H9 (cell line): ENCODE data around the gene TFAP2D. TPM values are rescaled to one million over a fixed set of nuclear protein-coding genes. Genes with fewer than 3 reads are reported as not detected.

Experiments
- DNase-seq: peaks from one replicate; pipeline ENCODE4 v3.0.0-alpha.2; 2017
- H2AFZ ChIP-seq: one replicate; pipeline ENCODE4 v1.6.1; 2013; ENCODE audit warnings: mild to moderate bottlenecking, low read length, control low read depth, moderate library complexity
- H2AK5ac ChIP-seq: 2 replicates; pipeline ENCODE4 v1.6.1; 2013; ENCODE audit warnings: low read length, control low read depth, mixed read lengths; ENCODE audit not compliant: insufficient read length
- H2BK120ac ChIP-seq: one replicate; pipeline ENCODE4 v1.6.1; 2013; ENCODE audit warnings: low read depth, mild to moderate bottlenecking, low read length, control low read depth, inconsistent platforms; ENCODE audit not compliant: poor library complexity, severe bottlenecking
- H2BK12ac ChIP-seq: 2 replicates; pipeline ENCODE4 v1.6.1; 2013; ENCODE audit warnings: low read length, control low read depth, mixed read lengths, low read depth; ENCODE audit not compliant: insufficient read length
- H2BK15ac ChIP-seq: 2 replicates; pipeline ENCODE4 v1.6.1; 2013; ENCODE audit warnings: low read depth, low read length, control low read depth
- H2BK20ac ChIP-seq: one replicate; pipeline ENCODE4 v1.6.1; 2013; ENCODE audit warnings: low read depth, mild to moderate bottlenecking, low read length, control low read depth, inconsistent platforms; ENCODE audit not compliant: poor library complexity, severe bottlenecking
- H2BK5ac ChIP-seq: 2 replicates; pipeline ENCODE4 v1.6.1; 2013; ENCODE audit warnings: low read length, control low read depth, mixed read lengths; ENCODE audit not compliant: insufficient read length
- H3K14ac ChIP-seq: 2 replicates; pipeline ENCODE4 v1.6.1; 2013; ENCODE audit warnings: low read length, control low read depth; ENCODE audit not compliant: insufficient read depth
- H3K18ac ChIP-seq: 2 replicates; pipeline ENCODE4 v1.6.1; 2013; ENCODE audit warnings: low read depth, mild to moderate bottlenecking, mixed read lengths, low read length, control low read depth; ENCODE audit not compliant: insufficient read length
- H3K23ac ChIP-seq: 2 replicates; pipeline ENCODE4 v1.6.1; 2013; ENCODE audit warnings: low read length, control low read depth, mixed read lengths, low read depth; ENCODE audit not compliant: insufficient read length
- H3K23me2 ChIP-seq: 2 replicates; pipeline ENCODE4 v1.6.1; 2013; ENCODE audit warnings: low read depth, mild to moderate bottlenecking, mixed read lengths, low read length, control low read depth; ENCODE audit not compliant: insufficient read length, poor library complexity, severe bottlenecking
- H3K27ac ChIP-seq: 2 replicates; pipeline ENCODE4 v1.5.1; 2013; ENCODE audit warnings: low read length, control low read depth, mixed read lengths, low read depth; ENCODE audit not compliant: insufficient read length
- H3K27me3 ChIP-seq: 2 replicates; pipeline ENCODE4 v1.6.1; 2013; ENCODE audit warnings: low read length, control low read depth, inconsistent platforms; ENCODE audit not compliant: insufficient read depth
- H3K4ac ChIP-seq: 2 replicates; pipeline ENCODE4 v1.6.1; 2013; ENCODE audit warnings: low read depth, mild to moderate bottlenecking, control low read depth, inconsistent platforms, low read length, moderate library complexity
- H3K4me1 ChIP-seq: 2 replicates; pipeline ENCODE4 v1.6.1; 2013; ENCODE audit warnings: low read length, control low read depth, inconsistent platforms; ENCODE audit not compliant: insufficient read depth
- H3K4me2 ChIP-seq: 2 replicates; pipeline ENCODE4 v1.6.1; 2013; ENCODE audit warnings: low read length, control low read depth, mixed read lengths; ENCODE audit not compliant: insufficient read length, insufficient read depth
- H3K56ac ChIP-seq: 2 replicates; pipeline ENCODE4 v1.6.1; 2013; ENCODE audit warnings: low read depth, mild to moderate bottlenecking, mixed read lengths, low read length, control low read depth; ENCODE audit not compliant: insufficient read length
- H3K79me1 ChIP-seq: 2 replicates; pipeline ENCODE4 v1.6.1; 2013; ENCODE audit warnings: low read depth, mild to moderate bottlenecking, moderate library complexity, low read length, control low read depth, inconsistent platforms; ENCODE audit not compliant: insufficient read depth, poor library complexity, severe bottlenecking
- H3K79me2 ChIP-seq: 2 replicates; pipeline ENCODE4 v1.6.1; 2013; ENCODE audit warnings: low read length, control low read depth, inconsistent platforms; ENCODE audit not compliant: insufficient read depth
- H3K9ac ChIP-seq: 2 replicates; pipeline ENCODE4 v1.6.1; 2013; ENCODE audit warnings: low read length, control low read depth, mixed read lengths; ENCODE audit not compliant: insufficient read length; ENCODE audit errors: extremely low read depth
- H3K9me3 ChIP-seq: one replicate; pipeline ENCODE4 v1.6.1; 2013; ENCODE audit warnings: low read depth, low read length, inconsistent platforms; ENCODE audit not compliant: control insufficient read depth
- H3T11ph ChIP-seq: one replicate; pipeline ENCODE4 v1.6.1; 2013; ENCODE audit warnings: mild to moderate bottlenecking, low read length, control low read depth, inconsistent platforms
- H4K20me1 ChIP-seq: one replicate; pipeline ENCODE4 v1.6.1; 2013; ENCODE audit not compliant: control insufficient read depth, insufficient read length, insufficient read depth
- H4K5ac ChIP-seq: 2 replicates; pipeline ENCODE4 v1.6.1; 2013; ENCODE audit warnings: low read depth, mild to moderate bottlenecking, mixed read lengths, low read length, control low read depth; ENCODE audit not compliant: insufficient read length
- H4K8ac ChIP-seq: replicated peaks from 2 replicates; pipeline ENCODE4 v1.6.1; 2013; ENCODE audit warnings: low read length, control low read depth, mixed read lengths, low read depth; ENCODE audit not compliant: insufficient read length
- H4K91ac ChIP-seq: 2 replicates; pipeline ENCODE4 v1.6.1; 2013; ENCODE audit warnings: low read depth, mild to moderate bottlenecking, moderate library complexity, mixed read lengths, low read length, control low read depth; ENCODE audit not compliant: insufficient read length
- H3K27ac Mint-ChIP-seq, 3 experiments: 2 replicates in 2 of 3; 3 replicates in 1 of 3; pipeline ENCODE4 v1.8.0; 2020 to 2021; ENCODE audit warnings: mixed read lengths in 3 of 3, mild to moderate bottlenecking in 1 of 3, moderate library complexity in 1 of 3
- H3K27me3 Mint-ChIP-seq: 2 replicates; pipeline ENCODE4 v1.8.0; 2021; ENCODE audit warnings: low read depth, mild to moderate bottlenecking, moderate library complexity, mixed read lengths
- H3K36me3 Mint-ChIP-seq, 3 experiments: 2 replicates in 2 of 3; 3 replicates in 1 of 3; pipeline ENCODE4 v1.8.0; 2020 to 2021; ENCODE audit warnings: low read depth in 3 of 3, mixed read lengths in 3 of 3; ENCODE audit not compliant: insufficient read depth in 1 of 3
- H3K4me1 Mint-ChIP-seq, 2 experiments: 2 replicates each; pipeline ENCODE4 v1.8.0; 2020; ENCODE audit warnings: mixed read lengths in 2 of 2
- H3K4me3 Mint-ChIP-seq, 2 experiments: 2 replicates in 1 of 2; 3 replicates in 1 of 2; pipeline ENCODE4 v1.8.0; 2020 to 2021; ENCODE audit warnings: mild to moderate bottlenecking in 2 of 2, mixed read lengths in 2 of 2, moderate library complexity in 1 of 2
- H3K9me3 Mint-ChIP-seq, 2 experiments: 2 replicates in 1 of 2; 3 replicates in 1 of 2; pipeline ENCODE4 v1.8.0; 2020; ENCODE audit warnings: mild to moderate bottlenecking in 2 of 2, mixed read lengths in 2 of 2, moderate library complexity in 1 of 2
- CTCF ChIP-seq: fragments of 200-600 bp; sonication (generic); conservative IDR thresholded peaks from 3 replicates; pipeline ENCODE4 v1.8.0; 2021; ENCODE audit warnings: antibody characterized with exemption, mild to moderate bottlenecking
- WGBS: extraction: QIAGEN DNeasy Blood & Tissue Kit; methylation state at CpG from one replicate; pipeline ENCODE4 v1.1.7; 2013; ENCODE audit warnings: missing lambda C conversion rate, low lambda C conversion rate, mixed read lengths; ENCODE audit not compliant: insufficient read length; ENCODE audit errors: extremely low coverage; 5-methylcytosine and 5-hydroxymethylcytosine counted together
- total RNA-seq: library from RNA; stranded (reverse); gene quantifications from 2 replicates; pipeline ENCODE4 v1.2.1, GENCODE V29; 2021

The TFAP2D gene
- total RNA-seq, 1 experiment from 2014 or later: not detected

GRCh38 chr6:50816115-50816675, 102.9 kb downstream of the TFAP2D start:
- no peak overlapping the region for H2BK5ac ChIP-seq
- H4K8ac ChIP-seq: no peak overlapping the region
- Mint-ChIP-seq H3K4me1 (peaks cover 16 to 28% of the 10 kb centered on the region in 2 experiments), H3K4me3 (peak overlapping the region; percentile 54 to 78), H3K27ac (no peak overlapping the region), H3K9me3 (peaks cover 0 to 6% of the 10 kb centered on the region in 2 experiments; a peak in 2 of 5 replicates), H3K36me3 (peaks cover 0 to 4% (median 0%) of the 10 kb centered on the region in 3 experiments; a peak in 2 of 7 replicates), H3K27me3 (peaks cover 86% of the 10 kb centered on the region)
- no peaks in the 10 kb centered on the region for H3K9me3 ChIP-seq
- no peak overlapping the region for H3K23ac ChIP-seq
- no peak overlapping the region for H2BK15ac ChIP-seq
- H3K18ac ChIP-seq: no peak overlapping the region
- peak overlapping the region; percentile 27 for H3K4me2 ChIP-seq
- no peak overlapping the region for H4K91ac ChIP-seq
- no peaks in the 10 kb centered on the region for H4K20me1 ChIP-seq
- no peak overlapping the region for H3K14ac ChIP-seq
- no peak overlapping the region for H3K27ac ChIP-seq
- no peaks in the 10 kb centered on the region for H3K79me2 ChIP-seq
- no peak overlapping the region for H3K9ac ChIP-seq
- peaks cover 45% of the 10 kb centered on the region for H3K27me3 ChIP-seq
- no peak overlapping the region for H2AFZ ChIP-seq
- H2BK120ac ChIP-seq: no peak overlapping the region
- no peak overlapping the region for H3K4ac ChIP-seq
- H3K56ac ChIP-seq: no peak overlapping the region
- peak; percentile 95 for TF ChIP-seq CTCF
- DNase-seq: peak; percentile 66
- no peak overlapping the region for H4K5ac ChIP-seq
- H3K79me1 ChIP-seq: no peaks in the 10 kb centered on the region
- H2BK12ac ChIP-seq: no peak overlapping the region
- no CpG with 5 or more reads among the region's 14 CpGs for WGBS
- no peak overlapping the region for H3T11ph ChIP-seq
- H3K23me2 ChIP-seq: peaks cover 7% of the 10 kb centered on the region
- no peak overlapping the region for H2AK5ac ChIP-seq
- H2BK20ac ChIP-seq: no peak overlapping the region
- H3K4me1 ChIP-seq: no peaks in the 10 kb centered on the region
